IMR-90 (cell line): ENCODE measurements around the gene HOXB1. TPM values are rescaled to one million over a fixed set of nuclear protein-coding genes. Genes with fewer than 3 reads are reported as not detected.

ENCODE experiments used
- CEBPB ChIP-seq: IDR thresholded peaks from 2 replicates; pipeline ENCODE4 v1.6.1; 2012; ENCODE audit warnings: low read depth, low read length, improper control_type of control experiment
- CTCF ChIP-seq: conservative IDR thresholded peaks from 2 replicates; pipeline ENCODE4 v1.5.1; 2012; ENCODE audit warnings: mild to moderate bottlenecking, low read depth, low read length, improper control_type of control experiment
- MAFK ChIP-seq: IDR thresholded peaks from 2 replicates; pipeline ENCODE4 v1.6.1; 2012; ENCODE audit warnings: low read depth, low read length, improper control_type of control experiment
- polyA plus RNA-seq, 3 experiments: library from polyadenylated mRNA; depleted of rRNA; stranded (reverse); fragments of >200 nt; gene quantifications; 2 replicates each; pipeline ENCODE4 v1.2.3, GENCODE V29; 2012; ENCODE audit warnings: low replicate concordance in 1 of 3
- total RNA-seq: library from RNA; depleted of rRNA; stranded (reverse); fragments of >200 nt; gene quantifications from 2 replicates; pipeline ENCODE4 v1.2.3, GENCODE V29; 2012

Gene HOXB1
- total and polyA plus RNA-seq, 2 of the 4 experiments (the other 2 are of a cell fraction) = not detected

- TF ChIP-seq CTCF = no peak
- no peak for TF ChIP-seq CEBPB
- no peak for TF ChIP-seq MAFK
Observed at GRCh38 chr17:48549281-48549630, 18.4 kb upstream of the HOXB1 start (continued).
